Astrocyte of the cerebellum (primary cell): Measurements from ENCODE around the gene DUSP8.

ENCODE experiments used
- DNase-seq: peaks from one replicate; pipeline ENCODE4 v3.0.0-alpha.2; 2011; ENCODE audit warnings: low read depth
- H3K4me3 ChIP-seq: 2 replicates; pipeline ENCODE4 v1.5.1; 2011; ENCODE audit warnings: mild to moderate bottlenecking, low read depth, low read length, moderate library complexity
- CTCF ChIP-seq: IDR thresholded peaks from 2 replicates; pipeline ENCODE4 v1.5.1; 2012; ENCODE audit warnings: low read length, low read depth, moderate library complexity, mild to moderate bottlenecking; ENCODE audit errors: missing control alignments
- in situ Hi-C: cut with HindIII; loops from 2 replicates; pipeline ENCODE4 v1.10.0; 2017; ENCODE audit warnings: low sequenced_read_pairs

DUSP8 gene

DNA sequence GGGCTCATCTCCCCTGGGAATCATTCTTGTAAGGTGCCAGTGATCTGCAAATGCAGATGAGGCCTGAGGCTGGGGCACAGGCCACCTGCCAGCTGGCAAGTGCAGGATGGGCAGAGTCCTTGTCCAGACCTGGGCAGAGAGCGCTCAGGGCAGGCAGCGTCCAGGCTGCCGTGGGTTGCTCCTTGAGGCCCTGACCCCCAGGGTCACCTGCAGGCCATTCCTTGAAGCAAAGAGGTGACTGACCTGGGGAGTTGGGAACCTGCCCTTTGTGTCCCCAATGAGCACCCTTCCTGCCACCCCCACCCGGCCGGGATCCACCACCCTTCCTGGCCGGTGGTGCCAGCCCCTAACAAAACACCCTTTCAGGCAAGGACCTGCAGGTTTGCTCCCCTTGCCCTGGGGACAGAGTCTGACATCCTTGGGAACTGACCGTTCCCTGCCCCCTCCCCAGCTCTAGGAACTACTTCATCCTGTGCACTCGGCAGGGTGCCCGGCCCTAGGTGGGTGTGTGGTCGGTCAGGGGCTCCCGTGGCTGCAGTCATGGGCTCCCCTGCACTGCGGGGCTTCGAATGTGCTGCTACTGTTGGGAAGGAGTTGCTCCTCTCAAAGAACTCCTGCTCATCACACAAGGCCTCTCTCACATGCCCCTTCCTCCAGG, 28.3 kb downstream of the DUSP8 start:
- H3K4me3 ChIP-seq: no peak overlapping the region
- DNase-seq: no peak
- TF ChIP-seq CTCF: no peak
- in situ Hi-C loops: no loop called here

DNA sequence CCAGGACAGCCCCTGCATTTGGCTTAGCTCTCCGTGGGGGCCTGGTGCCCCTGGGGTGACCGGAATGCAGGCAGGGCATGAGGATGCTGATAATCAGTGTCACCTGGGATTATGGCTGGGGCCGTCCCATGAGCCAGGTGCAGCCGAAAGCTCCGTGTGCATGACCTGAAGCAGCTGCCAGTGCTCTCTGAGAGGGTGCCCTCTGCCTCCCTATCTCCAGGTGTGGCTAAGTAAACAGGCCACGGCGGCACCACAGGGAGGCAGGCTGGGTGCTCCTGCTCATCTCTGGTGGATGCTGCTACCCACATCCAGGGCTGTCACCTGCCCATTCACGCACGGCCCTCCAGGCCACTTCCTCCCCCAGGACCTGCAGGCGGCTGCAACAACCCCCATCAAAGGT, 29.8 kb downstream of the DUSP8 start:
- TF ChIP-seq CTCF: no peak
- in situ Hi-C loops: no loop called here
- no peak for DNase-seq
- H3K4me3 ChIP-seq: no peak overlapping the region

GRCh38 chr11:1541474-1542204, 30.4 kb downstream of the DUSP8 start:
- H3K4me3 ChIP-seq: no peak overlapping the region
- no peak for TF ChIP-seq CTCF
- in situ Hi-C loops: no loop called here
- no peak for DNase-seq

DNA sequence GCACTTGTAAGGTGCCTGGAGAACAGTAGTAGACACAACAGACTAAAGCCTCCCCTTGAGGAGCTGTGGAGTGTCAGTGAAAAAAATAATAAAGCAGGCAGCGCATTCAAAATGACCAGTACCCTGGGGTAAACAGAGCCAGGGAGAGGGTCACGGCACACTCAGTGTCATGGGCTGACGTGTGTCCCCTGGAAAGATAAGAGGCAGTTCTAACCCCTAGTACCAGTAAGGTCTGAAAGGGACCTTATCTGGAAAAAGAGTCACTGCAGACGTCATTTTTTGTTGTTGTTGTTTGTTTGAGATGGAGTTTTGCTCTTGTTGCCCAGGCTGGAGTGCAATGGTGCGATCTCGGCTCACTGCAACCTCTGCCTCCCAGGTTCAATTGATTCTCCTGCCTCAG, 32.0 kb downstream of the DUSP8 start:
- in situ Hi-C loops: no loop called here
- DNase-seq: no peak
- no peak overlapping the region for H3K4me3 ChIP-seq
- no peak for TF ChIP-seq CTCF

DNA sequence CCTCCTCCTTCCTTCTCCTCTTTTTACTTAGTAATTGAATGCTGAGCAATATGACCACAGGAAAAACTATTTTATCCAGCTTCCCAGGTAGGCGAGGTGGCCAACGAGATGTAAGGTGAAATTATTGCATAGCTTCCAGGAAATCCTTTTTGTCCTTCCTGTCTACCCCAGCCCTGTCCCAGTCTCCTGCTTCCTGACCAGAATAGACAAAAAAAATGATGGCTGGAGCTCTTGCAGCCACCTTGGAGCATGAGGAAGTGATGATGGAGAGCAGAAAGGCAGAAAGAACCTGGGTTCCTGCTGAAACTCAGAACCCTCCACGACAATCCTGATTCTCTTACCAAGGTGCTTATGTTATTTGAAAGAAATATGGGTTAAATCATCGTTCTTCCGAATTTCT, 33.9 kb downstream of the DUSP8 start:
- in situ Hi-C loops: loop anchor here (5.0 to 10.0 kb wide), 3 partner anchors 71 to 543 kb away; no protein-coding TSS in a partner anchor
- no peak for TF ChIP-seq CTCF
- no peak overlapping the region for H3K4me3 ChIP-seq
- DNase-seq: no peak

DNA sequence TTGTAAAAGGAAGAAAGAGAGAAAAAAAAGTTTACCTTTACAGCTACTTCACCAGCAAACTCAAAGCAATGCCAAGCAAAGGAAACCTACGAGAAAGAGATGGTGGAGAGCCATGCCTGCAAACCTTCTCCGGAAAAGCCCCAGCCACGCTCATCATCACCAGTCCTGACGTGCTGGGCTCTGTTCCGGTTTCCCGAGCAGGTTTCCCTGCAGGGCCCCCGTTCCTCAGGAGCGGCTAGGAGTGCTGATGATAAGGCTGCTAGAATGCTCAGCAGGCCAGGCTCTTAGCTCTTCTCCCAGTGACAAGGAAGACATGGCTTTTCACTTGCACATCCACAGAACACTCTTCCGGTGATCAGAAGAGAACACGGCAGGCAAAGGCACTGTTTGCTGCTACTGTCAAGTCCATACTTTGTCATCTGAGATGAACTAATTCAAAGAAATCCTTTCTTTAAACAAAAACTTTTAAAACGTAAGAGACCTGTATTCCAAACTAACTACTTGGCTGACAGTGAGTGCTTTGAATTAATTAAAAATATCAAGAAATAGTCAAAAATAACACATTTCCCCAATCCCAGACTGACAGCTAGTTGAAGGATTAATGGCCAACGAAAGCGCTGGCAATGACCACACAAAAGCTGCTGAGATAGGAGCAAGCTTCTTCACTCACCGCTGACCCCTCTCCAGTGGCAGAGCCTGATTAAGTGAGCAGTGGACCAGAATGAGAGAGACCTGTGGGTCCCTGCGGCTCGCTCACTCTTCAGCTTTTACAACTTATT, 35.8 kb downstream of the DUSP8 start:
- H3K4me3 ChIP-seq: no peak overlapping the region
- in situ Hi-C loops: loop anchor here (5.0 to 10.0 kb wide), 3 partner anchors 69 to 541 kb away; no protein-coding TSS in a partner anchor
- DNase-seq: no peak
- no peak for TF ChIP-seq CTCF
